Stimulated activated naive CD8-positive, alpha-beta T cell treated with anti-CD3 and anti-CD28 coated beads, Interleukin-15, Interleukin-2, amounts not matched to agents 100 U/mL and 50 U/mL, for 24 hours (primary cell): ENCODE results near the gene CLASP1.
"Not testable (repeated sequence)": the region's sequence is repeated elsewhere in the genome, so short reads cannot be mapped to it uniquely, and the experiment has no call there.

Experiments
- ATAC-seq: fragments of 150-1000 bp; cut with Tn5 transposase; one replicate; pipeline ENCODE4 v1.10.0; 2021
- DNase-seq: peaks from one replicate; pipeline ENCODE4 v3.0.0; 2021

Gene CLASP1

DNA sequence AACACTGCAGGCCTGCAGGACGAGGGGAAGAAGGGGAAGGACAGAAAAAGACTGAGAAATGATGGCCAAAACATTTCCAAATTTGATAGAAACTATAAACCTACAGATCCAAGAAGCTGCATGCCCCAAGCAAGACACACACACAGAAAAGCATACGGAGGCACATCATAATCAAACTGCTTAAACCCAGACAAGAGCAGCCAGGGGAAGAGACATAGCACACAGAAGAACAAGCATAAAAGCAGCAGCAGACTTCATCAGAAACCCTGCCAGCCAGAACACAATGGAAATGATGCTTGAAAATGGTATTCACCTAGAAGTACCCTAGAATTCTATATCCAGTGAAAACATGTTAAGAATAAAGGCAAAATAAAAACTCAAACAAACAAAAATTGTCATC lies 175.8 kb downstream of the CLASP1 start:
- no peak for DNase-seq
- ATAC-seq: no peak

DNA sequence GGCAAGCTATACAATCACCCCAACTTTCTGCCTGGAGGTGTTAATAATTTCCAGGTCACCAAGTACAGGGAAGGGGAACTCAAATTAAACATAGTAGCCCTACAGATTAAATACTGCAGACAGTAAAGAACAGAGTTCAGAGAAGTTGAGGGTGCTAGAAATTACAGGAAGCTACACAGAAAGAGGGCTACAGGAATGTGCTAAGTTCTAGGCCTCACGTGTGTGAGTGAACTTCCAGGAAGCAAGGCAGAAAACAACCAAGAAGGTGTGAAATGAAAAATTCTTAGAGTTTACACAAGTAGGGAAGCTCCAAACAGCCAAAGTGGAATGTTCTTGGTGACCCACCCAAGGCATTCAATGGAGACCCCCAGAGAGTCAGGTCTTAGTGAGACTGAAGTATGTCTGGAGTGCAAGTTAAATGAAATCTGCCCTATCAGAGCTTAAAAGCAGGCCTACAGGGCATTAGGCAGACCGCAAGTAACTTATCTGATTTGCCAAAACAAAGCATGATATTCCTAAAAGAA lies 176.7 kb downstream of the CLASP1 start:
- DNase-seq (no peak), ATAC-seq (no peak)

DNA sequence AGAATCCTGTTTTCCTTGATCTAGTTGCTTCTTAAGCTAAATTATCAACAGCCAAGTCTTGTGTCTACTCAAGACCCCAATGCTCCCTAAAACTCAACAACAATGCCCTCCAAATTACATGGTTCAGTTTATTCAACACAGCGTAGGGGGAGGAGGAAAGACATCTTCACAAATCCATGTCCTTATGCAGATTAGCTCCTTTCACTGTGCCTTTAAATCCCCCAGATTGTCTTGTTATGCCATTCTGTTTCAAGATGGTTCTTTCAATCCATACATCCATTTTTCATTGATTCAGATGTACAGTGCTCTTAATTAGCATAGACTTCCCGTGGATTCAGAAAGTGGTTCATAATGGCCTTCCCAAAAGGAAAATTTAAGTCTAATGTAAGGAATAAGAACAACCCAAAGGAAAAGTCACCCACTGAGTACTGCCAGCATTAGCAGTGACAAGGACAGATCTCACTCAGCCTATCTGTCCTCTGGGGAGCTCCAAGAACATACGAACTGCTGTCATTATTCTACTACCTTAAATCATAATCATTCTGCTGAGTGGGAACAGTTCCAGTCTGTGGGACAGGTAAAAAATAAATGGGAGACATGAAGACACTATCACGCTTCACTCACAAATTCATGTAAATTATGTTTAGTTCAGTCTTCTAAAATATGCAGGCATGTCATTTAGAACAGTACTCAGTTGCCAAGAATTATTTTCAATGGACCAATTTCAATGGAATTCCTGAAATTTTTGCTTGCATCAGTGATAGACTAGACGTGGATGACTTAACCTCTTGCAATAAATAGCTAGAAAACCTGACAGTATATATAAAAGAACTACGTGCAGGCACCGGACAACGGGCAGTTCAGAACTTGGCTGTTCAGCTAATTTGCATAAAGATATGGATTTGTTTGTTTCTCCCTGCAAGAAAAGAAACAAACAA lies 177.5 kb downstream of the CLASP1 start:
- DNase-seq: no peak

DNA sequence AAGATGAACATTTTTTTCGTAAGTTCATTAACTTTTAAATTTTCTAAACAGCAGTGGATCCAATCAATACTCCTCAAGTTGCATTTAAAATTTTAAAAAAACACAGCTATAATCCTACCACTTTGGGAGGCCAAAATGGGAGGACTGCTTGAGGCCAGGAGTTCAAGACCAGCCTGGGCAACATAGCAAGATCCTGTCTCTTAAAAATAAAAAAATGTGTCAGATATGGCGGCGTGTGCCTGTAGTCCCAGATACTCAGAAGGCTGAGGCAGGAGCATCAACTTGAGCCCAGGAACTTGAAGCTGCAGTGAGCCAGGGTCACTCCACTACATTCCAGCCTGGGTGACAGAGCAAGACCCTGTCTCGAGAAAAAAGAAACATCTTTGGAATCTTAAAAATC lies 178.3 kb downstream of the CLASP1 start:
- no peak for ATAC-seq
- no peak for DNase-seq

More for the DNA sequence above, 177.5 kb downstream of the CLASP1 start:
- ATAC-seq: no peak

DNA sequence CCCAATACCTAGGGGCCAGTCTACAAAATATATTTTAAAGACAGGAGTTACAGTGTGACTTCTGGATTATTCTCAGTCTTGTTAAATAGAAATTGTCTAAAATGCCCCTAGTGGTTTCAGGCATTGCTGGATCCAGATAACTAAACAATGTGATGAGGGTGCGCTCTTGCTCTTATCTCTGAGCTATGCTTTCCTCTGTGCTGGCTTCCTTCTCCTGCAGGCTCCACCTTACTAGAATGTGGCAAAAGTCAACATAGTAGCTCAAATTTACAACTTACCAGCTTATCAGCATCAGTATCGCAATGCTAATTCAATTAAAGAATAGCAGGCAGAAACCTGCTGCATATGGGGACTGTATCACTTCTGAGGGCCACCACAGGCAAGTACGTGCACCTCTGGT lies 179.9 kb downstream of the CLASP1 start:
- DNase-seq (no peak), ATAC-seq (no peak)

DNA sequence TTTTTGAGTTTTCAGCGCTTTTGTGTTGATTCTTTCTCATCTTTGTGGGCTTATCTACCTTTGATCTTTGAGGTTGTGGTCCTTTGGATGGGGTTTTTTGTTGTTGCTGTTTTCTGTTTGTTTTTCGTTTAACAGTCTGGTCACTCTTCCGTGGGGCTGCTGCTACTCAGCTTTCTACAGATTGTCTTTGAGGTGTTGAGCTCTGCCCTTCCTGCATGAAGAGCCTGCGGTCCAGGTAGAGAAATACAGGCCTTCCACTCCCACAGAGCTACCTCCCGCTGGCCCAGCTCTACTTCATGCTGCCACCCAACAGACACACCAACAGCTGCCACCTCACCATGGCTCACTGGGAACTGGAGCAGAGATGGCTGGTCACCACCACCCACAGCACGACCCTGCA lies 180.3 kb downstream of the CLASP1 start:
- no peak for ATAC-seq
- DNase-seq: no peak

DNA sequence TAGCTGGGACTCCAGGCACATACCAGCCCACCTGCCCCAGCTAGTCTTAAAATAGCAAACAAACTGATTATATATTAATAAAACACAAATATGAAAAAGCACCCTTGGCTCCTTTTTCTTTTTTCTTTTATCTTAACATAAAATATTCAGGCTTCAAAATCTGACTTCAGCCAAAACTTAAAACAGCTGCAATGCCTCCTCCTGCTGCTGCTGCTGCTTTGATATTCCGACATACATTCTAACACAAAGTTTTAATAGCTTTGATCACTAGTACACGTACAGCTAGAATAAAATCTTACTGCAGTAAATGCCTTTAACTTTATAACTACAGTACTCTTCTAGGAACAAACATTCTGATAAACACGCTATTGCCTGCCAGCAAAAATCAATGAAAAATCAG lies 190.0 kb downstream of the CLASP1 start:
- no peak for ATAC-seq

DNA sequence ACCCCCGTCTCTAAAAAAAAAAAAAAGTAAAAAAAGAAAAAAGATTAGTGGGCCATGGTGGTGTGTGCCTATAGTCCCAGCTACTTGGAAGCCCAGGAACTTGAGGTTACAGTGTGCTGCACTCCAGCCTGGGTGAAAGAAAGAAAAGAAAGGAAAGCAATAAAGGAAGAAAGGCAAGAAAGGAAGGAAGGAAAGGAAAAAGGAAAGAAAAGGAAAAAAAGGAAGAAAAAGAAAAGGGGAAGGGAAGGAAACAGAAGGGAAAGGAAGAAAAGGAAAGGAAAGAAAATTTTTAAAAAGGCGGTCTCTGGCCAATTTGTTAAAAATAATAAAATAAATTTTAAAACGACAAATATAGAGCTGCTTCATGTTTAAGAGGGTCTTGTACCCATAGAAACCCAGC lies 192.9 kb downstream of the CLASP1 start:
- ATAC-seq (no peak), DNase-seq (no peak)

More for the DNA sequence above, 190.0 kb downstream of the CLASP1 start:
- DNase-seq: no peak

DNA sequence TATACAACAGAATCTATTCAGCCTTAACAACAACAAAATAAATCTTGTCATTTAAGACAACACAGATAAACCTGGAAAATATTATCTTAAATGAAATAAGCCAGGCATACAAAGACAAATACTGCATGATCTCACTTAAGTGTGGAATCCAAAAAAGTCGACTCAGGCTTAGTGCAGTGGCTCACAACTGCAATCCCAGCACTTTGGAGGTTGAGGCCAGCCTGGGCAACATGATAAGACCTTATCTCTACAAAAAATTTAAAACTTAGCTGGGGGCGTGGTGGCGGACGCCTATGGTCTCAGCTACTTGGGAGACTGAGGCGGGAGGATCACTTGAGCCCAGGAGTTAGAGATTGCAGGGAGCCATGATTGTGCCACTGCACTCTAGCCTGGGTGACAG lies 193.8 kb downstream of the CLASP1 start:
- no peak for DNase-seq
- ATAC-seq: no peak

DNA sequence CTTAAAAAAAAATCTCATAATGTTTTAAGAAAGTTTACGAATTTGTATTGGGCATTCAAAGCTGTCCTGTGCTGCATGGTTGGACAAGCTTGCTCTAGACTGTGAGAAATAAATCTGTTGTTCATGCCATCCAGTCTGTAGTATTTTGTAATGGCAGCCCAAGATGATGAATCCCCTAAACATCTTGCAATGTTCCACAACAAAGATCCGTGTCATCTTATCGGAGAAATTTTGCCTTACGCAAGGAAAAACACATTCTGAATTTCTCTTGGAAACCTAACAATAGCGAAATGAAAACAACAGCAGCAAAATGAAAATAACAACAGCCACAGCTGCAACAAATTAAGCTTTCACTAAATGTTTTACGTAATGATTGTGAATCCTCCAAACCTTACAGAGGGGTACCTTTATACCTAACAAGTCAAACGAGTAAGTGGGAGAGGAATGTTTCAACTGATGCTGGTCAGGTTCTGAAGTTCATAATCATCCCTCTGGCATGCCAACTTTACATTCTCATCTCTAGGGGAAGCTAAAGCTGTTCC lies 194.6 kb downstream of the CLASP1 start:
- ATAC-seq: no peak
- DNase-seq: no peak

DNA sequence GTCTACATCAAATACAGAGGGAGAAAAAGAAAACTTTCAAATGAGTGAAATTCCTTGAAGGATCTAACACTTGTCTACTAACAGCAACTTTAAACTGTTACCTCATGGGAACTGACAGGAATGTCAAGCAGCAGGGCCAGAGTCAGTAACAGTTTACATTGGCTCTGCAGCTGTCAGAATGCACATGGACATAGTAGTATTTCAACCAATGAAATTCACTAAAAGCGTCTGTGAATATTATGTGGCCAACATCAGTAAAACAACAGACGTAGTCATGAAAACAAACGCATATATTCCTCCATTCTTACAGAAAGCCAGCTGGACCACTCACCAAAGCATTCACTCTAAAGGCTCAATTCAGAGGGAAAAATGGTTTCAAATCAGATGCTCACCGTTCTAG lies 197.9 kb downstream of the CLASP1 start:
- DNase-seq (no peak), ATAC-seq (no peak)

DNA sequence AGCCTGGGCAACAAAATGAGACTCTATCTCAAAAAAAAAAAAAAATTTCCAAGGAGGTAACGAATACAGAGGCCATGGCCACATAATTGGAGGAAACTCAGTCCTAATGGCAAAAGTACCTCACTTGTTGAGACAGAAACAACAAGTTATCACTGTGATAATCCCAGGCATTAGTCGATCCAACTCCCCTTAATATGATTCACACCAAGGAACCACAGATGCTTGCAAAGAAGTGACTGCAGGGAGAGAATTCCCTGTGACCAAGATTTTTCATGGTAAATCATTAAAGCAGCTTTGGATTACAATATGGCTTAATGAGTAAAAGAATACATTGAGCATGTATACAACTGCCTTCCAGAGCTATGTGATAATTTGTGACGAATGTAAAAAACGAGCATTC lies 199.0 kb downstream of the CLASP1 start:
- DNase-seq (no peak), ATAC-seq (no peak)

DNA sequence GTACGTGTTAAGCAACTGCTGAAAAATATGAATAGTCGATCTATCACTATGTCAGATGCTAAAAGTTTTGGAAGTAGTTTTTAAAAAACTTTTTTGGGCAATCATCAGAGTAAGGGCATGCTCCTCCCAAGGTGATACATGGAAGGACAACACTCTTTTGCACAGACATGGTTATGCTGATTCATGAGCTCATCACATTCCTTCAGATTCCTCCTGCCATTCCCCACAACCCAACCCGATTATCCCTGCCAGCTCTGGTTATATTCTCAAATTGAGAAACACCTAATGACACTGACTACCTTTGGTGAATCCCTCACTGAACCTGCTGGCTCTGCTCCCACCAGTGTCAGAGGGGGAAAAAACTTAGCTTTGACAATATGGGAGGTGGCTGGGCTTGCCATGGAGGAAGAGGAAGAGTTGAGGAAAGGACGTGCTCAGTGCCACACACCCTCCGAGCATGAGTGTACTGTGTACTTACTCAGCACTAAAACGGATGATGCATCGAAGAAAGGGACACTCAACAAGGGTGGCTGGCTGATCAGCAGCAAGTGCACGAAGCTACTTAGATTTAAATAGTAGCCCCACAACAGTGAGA lies 202.5 kb downstream of the CLASP1 start:
- ATAC-seq: no peak

DNA sequence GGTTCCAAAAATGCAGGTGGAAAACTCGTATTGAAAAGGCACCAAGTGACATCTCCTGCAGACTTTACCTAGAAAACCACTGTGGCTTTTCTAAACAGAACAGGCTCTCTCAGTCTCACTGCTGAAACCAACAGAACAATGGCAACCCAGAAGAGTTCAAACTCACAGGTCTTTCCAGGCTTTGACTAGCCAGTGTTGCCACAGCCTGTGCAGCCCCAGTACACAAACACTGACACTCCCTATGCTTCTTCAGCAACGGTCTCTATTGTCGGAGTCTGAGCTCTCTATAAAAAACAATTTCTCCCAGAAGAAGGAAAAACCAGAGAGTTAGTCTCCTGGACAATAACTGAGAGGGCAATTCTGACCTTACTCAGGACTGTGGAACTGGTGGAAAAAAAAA lies 206.4 kb downstream of the CLASP1 start:
- DNase-seq: no peak

More for the DNA sequence above, 202.5 kb downstream of the CLASP1 start:
- DNase-seq: no peak

DNA sequence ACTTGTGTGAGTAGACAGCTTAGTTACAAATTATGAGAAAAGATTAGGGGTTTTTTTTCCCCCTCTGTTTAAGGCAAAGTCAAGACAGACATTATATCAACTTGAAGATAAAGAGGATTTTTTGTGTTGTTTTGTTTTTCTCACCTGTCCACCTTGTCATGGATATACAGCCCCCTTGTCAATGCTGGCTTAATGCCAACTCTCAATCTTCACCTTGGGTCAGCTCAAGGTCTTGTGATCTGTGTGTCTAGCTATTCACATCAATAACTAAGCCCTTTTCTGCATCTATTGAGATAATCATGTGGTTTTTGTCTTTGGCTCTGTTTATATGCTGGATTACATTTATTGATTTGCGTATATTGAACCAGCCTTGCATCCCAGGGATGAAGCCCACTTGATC lies 211.0 kb downstream of the CLASP1 start:
- DNase-seq, ATAC-seq: not testable (repeated sequence)

More for the DNA sequence above, 206.4 kb downstream of the CLASP1 start:
- no peak for ATAC-seq

DNA sequence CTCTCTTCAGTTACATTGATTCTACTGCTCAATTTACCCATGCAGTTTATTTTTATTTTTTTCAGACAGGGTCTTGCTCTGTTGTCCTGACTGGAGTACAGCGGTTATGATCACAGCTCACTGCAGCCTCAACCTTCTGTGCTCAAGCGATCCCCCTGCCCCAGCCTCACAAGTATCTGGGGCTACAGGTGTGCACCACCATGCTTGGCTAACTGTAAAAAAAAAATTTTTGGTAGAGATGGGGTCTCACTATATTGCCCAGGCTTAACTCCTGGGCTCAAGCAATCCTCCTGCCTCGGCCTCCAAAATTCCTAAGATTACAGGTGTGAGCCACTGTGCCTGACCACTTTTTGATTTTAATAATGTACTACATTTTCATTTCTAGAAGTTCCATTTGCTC lies 212.3 kb downstream of the CLASP1 start:
- DNase-seq (no peak), ATAC-seq (no peak)

DNA sequence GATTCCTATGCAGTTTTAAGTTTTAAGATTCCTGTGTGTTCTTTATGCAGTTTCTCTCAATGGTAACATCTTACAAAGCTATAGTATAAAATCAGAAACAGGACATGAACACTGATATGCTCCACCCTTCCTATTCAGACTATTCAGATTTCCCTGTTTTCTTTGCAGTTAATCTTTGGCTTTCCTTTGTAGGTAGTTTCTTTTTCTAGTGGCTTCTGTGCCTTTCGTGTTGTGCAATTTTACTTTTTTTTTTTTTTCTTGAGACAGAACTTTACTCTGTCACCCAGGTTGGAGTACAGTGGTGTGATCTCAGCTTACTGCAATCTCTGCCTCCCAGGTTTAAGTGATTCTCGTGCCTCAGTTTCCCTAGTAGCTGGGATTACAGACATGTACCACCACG lies 213.5 kb downstream of the CLASP1 start:
- no peak for DNase-seq
- ATAC-seq: no peak

DNA sequence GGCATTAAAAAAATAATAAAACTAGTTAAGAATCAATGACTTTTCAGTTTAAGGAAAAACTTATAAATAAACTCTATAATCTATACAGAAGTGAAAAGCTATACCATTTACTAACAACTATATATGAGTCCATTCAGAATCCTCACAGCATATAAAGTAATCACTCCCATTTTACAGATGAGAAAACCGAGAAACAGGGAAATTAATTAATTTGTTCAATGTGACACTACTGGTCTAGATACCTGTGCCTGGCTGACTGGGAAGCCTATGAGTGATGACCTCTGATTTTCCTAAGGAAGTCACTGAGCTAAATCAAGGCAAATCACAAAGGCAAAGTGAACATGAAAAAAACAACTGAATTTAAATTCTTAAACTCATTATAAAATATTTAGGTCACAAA lies 218.0 kb downstream of the CLASP1 start:
- no peak for DNase-seq
- ATAC-seq: no peak

DNA sequence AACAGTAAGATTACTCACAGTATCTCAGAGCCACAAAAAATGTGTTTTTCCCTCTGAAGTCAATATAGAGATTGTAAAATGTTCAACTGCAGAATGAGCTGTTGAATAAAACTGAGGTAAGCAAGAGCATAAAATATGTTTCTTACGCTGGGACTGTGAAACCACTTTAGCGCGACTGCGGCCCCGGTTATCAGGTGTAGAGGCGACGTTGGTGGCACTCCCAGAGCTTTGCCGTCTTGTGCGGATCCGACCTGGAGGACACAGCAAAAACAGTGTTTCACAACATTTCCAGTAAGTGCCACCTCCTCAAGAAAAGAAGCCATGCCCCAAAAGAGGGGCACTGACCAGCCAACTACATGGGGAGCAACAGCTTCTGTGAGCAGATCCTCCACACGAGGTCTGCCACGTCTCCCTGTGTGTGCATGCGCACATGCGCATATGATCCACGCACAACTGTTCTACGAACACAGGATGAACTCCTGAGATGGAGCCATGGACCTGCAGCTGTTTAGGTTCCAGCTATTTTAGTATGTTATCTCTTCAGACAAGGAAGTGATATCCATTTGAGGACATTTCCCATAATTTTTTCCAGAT lies 219.2 kb downstream of the CLASP1 start:
- no peak for DNase-seq
- ATAC-seq: no peak

DNA sequence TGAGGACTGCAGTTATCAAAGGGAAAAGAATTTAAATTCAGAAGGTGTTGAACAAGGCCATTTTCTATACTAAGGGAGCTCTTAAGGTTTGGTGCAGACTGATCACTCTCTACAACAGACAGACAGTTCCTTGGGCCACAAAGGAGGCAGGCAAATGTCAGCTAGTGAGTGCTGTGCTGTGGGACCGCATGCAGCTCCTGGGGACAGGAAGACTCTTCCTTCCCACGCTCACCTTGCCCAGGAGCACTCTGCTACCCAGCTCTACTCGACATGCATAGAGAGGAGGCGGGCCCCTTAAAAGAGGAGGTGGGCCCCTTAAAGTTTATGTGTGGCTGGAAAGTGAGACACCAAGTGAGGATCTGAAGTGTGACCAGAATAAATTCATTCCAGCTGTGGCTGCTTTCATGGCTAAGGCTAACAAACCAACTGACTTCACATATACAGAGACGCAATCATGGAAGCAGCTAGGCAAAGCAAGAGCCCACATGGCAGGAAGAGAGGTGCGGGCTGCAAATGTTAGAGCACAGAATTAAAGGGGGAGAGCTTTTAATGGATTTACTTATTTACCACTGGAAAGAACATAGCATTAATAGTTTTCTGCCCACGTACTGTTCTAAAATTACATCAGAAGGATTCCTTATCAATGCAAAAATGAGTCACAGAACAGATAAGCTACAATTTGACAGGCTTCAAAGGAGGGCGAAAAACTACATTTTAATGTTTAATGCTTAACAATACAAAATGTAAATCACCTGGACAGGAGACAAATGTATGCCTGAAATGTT lies 220.0 kb downstream of the CLASP1 start:
- DNase-seq: no peak
- ATAC-seq: no peak

DNA sequence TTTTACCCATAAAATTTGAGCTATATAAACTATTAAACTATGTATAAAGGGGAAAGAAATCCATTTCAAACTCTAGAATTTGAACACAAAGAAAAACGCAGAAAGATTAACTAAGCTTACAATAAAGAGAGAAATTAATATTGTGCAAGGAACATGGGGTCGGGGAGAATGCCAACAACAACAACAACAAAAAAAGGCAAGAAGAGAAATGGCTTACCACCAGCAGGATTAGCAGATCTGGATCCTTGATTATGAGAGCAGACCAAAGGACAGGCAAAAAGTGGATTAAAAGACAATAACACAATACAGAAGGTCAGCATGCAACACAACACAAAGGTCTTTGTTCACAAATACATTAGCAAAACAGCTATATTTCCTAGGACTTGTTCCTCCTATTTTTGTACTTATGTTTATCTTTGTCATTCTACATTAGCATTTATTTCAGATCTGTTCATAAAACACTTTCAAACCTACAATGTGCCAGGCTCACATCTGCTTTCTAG lies 222.0 kb downstream of the CLASP1 start:
- ATAC-seq: no peak

DNA sequence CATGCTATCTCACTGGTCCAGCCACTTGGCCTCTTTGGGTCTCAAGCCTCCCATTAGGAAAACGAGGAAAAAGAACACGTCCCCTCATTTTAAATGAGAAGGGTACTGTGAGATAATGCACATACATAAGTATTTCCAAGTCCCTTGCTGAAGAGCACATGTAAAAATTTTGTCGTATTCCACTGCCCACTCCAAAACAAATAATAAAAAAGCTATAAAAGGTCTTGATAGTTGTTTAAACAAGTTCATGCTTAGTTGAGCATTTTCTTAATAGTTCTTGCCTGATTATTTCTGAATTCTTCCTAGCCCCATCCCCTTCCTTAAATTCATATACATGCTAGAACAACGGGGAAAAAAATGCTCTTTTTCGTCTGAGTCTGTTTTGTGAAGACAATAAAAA lies 228.8 kb downstream of the CLASP1 start:
- ATAC-seq: no peak
- no peak for DNase-seq

More for the DNA sequence above, 222.0 kb downstream of the CLASP1 start:
- no peak for DNase-seq
